ENCODE measurements around the gene MMP12.
A peak's percentile ranks its signal among the peaks of the same experiment; 100 is the strongest.
"Not testable (repeated sequence)": the region's sequence is repeated elsewhere in the genome, so short reads cannot be mapped to it uniquely, and the experiment has no call there.

MMP12 gene

DNA sequence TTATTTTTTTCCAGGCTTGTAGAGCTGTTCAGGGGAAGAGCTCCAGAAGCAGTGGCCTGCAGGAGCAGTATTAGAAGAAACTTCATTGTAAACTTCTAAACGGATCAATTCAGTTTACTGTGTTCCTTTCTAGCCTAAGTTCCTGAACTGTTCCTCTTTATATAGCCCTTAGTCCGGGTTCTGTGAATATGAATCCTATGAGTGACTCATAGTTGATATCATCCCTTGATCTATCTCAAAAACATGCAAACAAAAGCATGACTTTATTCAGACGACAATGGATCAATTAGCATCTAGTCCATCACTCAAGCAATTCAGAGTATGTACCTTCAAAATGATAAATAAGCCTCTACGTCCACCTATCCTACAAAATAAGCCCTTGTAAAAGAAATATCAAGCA is at the start of gene MMP12:
MMP12 (minus strand) TSS at position 131 of the 400 bp plus-strand sequence; CDS start at position 86, 45 bp downstream.
- no peak for DNase-seq

DNA sequence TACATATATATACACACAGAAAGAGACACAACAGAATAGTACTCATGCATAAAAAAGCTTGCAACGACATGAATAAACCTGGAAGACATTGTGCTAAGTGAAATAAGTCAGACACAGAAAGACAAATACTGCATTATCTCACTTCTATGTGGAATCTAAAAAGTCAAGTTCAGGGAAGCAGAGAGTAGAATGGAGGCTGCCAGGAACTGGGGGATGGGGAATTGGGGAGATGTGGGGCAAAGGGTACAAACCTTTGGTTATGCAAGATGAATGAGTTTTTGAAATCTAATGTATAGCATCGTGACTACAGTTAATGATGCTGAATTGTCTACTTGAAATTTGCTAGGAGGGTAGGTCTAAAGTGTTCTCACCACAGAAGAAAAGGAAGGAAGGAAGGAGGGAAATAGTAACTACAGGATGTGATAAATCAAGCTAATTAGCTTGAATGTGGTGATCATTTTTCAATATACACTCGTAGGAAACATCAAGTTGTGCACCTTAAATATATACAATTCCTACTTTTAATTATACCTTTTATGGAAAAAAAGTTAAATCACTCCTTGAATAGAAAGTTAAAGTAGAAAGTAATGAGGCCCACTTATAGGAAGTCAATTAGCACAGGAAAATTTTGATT is 46.9 kb upstream of the MMP12 start:
- DNase-seq = no peak

DNA sequence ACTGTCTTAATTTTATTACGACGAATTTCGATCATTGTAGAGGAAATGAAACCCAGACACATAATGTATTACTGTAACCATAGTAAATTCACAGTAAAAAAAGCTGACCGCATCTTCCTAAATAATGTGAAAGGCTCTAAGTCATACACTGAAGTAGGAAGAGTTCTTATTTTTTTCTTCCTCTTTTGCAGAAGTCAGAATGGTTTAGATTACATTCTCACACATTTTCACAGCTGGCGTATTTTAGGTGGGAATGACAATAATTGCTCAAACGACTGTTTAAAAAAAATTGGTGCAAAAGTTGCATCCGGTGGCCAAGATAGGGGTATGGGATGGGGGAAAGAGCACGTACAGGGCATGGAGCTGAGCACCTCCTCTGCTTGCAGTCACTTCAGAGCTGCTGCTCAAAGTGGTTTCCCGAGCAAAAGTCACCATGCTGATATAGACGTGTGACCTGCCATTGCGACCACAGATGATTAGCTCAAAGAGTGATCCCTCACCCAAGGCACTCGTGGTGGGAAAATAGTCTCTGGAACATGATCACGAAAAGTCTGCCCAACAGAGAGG is 45.4 kb upstream of the MMP12 start:
- no peak for DNase-seq

DNA sequence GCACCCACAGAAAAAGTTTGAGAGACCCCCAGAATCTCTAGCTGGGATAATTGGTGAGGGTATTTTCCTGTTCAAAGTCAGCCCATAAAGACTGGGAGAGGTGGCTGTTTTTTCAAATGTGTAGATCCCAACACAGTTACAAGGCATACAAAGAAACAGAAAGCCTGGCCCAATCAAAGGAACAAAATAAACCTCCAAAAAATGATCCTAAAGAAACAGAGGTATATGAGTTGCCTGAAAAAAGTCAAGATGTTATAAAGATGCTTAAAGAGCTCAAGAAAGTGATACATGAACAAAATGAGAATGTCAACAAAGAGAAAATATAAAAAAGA is 40.2 kb upstream of the MMP12 start:
- DNase-seq = no peak

- DNase-seq = peak; percentile 49
Measured at GRCh38 chr11:102914238-102915043, 39.7 kb upstream of the MMP12 start.

- peak; percentile 15 for DNase-seq
Measured at GRCh38 chr11:102912482-102912830, 37.7 kb upstream of the MMP12 start.

GRCh38 chr11:102911758-102912481 is 37.1 kb upstream of the MMP12 start:
- DNase-seq = peak; percentile 38

GRCh38 chr11:102905848-102906247 is 31.1 kb upstream of the MMP12 start:
- peak; percentile 11 for DNase-seq

- DNase-seq = not testable (repeated sequence)
Measured at GRCh38 chr11:102903895-102904294, 29.1 kb upstream of the MMP12 start.

DNA sequence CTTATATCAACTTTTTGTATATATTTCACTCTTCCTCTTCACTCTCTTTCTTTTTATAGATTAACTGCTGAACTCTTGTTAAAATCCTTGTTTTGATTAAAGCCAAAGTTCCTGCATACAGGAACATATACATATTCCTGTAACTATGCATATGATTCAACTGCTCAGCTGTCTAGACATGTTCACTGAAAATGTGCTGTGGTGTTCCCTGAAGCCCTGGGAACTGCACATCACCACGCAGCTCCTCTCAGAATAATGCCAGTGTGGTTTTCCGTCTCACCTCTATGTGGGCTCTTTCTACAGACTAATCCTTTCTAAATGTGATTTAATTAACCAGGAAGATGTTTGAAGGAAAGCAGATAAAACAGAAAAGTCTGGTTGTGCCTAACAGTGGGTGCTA is 25.6 kb upstream of the MMP12 start:
- no peak for DNase-seq

- DNase-seq = peak; percentile 21
Measured at GRCh38 chr11:102891736-102892135, 17.0 kb upstream of the MMP12 start.

DNA sequence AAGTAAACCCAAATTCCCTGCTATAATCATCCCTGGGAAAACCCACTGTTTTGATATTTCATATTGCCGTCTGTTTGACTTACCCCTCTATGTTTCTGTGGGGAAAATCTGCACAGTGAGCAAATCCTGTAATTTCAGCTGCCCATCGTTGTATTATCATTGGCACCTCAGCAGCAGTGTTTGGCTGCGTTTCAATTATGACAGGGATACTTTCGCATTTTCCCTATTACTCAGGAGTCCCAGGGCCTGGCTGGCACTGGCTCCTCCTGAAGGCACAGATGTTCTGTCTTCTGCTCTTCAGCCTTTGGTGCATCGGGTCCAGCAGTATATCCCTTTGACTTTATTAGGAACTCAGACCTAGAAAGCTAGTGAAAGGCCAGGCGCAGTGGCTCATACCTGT is 12.2 kb upstream of the MMP12 start:
- DNase-seq = no peak

GRCh38 chr11:102883141-102883540 is 8.4 kb upstream of the MMP12 start:
- peak; percentile 14 for DNase-seq

- peak; percentile 60 for DNase-seq
Measured at GRCh38 chr11:102882389-102883024, 7.7 kb upstream of the MMP12 start.

GRCh38 chr11:102879801-102880200 is 5.0 kb upstream of the MMP12 start:
- DNase-seq = no peak

DNA sequence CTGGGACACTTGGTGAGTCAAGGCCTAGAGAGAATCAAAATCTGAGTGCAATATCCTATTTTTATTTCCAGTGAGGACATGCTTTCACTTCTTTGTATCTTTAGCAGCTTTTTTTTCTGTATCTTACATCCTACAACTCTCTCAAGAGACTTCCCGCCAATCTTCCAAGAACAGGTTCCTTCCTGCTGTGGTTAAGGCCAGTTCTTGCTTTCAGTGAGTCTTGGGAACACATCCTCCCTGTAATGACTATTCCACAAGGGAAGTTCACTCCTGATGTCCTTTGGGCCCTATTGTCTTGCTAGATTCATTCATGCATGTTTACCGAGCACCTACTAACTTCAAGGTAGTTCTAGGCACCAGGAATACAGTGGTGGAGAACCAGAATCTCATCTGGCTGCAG is 3.8 kb upstream of the MMP12 start:
- DNase-seq = no peak

- not testable (repeated sequence) for DNase-seq
Measured at GRCh38 chr11:102869354-102869964, 5.3 kb downstream of the MMP12 start.

DNA sequence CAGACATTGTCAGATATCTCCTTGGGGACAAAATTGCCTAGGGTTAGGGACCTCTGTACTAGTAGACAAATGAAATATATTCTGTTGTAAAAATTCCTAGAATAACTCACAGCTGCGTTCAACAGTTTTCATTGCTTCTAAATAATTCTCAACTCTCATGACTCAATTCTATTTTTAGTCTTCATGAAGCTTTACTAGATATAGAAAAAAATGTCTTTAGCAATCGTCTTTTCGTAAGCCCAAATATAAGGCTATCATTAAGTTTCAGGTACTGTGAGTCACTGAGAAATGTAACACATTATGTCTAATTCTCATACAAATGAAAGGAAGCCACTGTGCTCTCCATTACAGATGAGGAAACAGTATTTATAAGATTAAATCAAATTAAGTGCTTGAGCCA is 6.4 kb downstream of the MMP12 start:
- peak; percentile 63 for DNase-seq

- DNase-seq = no peak
Measured at GRCh38 chr11:102864724-102865123, 10.1 kb downstream of the MMP12 start.

DNA sequence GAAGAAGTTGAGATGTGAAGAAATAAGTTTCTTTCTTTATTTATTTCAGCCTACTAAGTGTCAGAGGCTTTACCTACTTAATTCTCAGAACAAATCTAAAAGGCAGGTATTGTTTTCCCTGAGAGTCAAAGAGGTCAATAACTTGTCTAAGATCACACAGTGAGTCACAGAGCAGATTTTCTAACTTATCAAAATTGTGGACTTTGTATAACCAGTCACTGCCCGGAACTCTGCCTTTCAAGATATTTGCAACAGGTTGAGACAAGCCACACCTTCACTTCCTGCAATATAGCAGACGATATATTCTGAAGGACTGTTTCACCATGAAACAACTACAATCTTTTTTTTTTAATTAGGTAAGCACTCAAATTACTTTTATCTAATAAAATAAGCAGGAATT is 20.8 kb downstream of the MMP12 start:
- no peak for DNase-seq

- no peak for DNase-seq
Measured at GRCh38 chr11:102853055-102853454, 21.7 kb downstream of the MMP12 start.

GRCh38 chr11:102850973-102851745 is 23.6 kb downstream of the MMP12 start:
- peak; percentile 96 for DNase-seq
